Glutamatergic neuron (in vitro differentiated cells): ENCODE data around the gene HRG. TPM values are rescaled to one million over a fixed set of nuclear protein-coding genes. Genes with fewer than 3 reads are reported as not detected.
"Not testable (repeated sequence)": the region's sequence is repeated elsewhere in the genome, so short reads cannot be mapped to it uniquely, and the experiment has no call there.

Experiments
- DNase-seq: peaks from one replicate; pipeline ENCODE4 v3.0.0; 2022
- H3K27ac Mint-ChIP-seq: one replicate; pipeline ENCODE4 v1.8.0; 2020; ENCODE audit warnings: mild to moderate bottlenecking, mixed read lengths, inconsistent platforms; ENCODE audit not compliant: unreplicated experiment
- H3K27me3 Mint-ChIP-seq: one replicate; pipeline ENCODE4 v1.8.0; 2020; ENCODE audit warnings: mild to moderate bottlenecking, moderate library complexity, mixed read lengths, inconsistent platforms; ENCODE audit not compliant: unreplicated experiment
- H3K36me3 Mint-ChIP-seq: one replicate; pipeline ENCODE4 v1.8.0; 2020; ENCODE audit warnings: mild to moderate bottlenecking, mixed read lengths, inconsistent platforms; ENCODE audit not compliant: unreplicated experiment
- H3K4me1 Mint-ChIP-seq: one replicate; pipeline ENCODE4 v1.8.0; 2020; ENCODE audit warnings: mild to moderate bottlenecking, low read depth, mixed read lengths, inconsistent platforms; ENCODE audit not compliant: unreplicated experiment
- H3K4me3 Mint-ChIP-seq: one replicate; pipeline ENCODE4 v1.8.0; 2020; ENCODE audit warnings: mild to moderate bottlenecking, mixed read lengths, inconsistent platforms; ENCODE audit not compliant: unreplicated experiment
- H3K9me3 Mint-ChIP-seq: one replicate; pipeline ENCODE4 v1.8.0; 2020; ENCODE audit warnings: mild to moderate bottlenecking, moderate library complexity, mixed read lengths, inconsistent platforms; ENCODE audit not compliant: unreplicated experiment
- CTCF ChIP-seq: fragments of 200-600 bp; sonication (generic); IDR thresholded peaks from one replicate; pipeline ENCODE4 v1.5.0; 2021; ENCODE audit not compliant: partially characterized antibody, unreplicated experiment
- total RNA-seq: library from RNA; stranded (reverse); fragmentation: NEBNext Ultra II Directional; extraction: Animal tissue kit (Norgen Biotek cat#: 25700); gene quantifications from one replicate; pipeline ENCODE4 v1.2.1, GENCODE V29; 2021; ENCODE audit not compliant: unreplicated experiment

HRG gene
- total RNA-seq, 1 donor from 2014 or later, result not detected

GRCh38 chr3:186683979-186684378, 18.2 kb downstream of the HRG start:
- no peaks in the 10 kb centered on the region for H3K4me1 Mint-ChIP-seq
- H3K36me3 Mint-ChIP-seq, result peaks cover 19% of the 10 kb centered on the region
- H3K9me3 Mint-ChIP-seq, result peaks cover 5% of the 10 kb centered on the region
- no peak overlapping the region for H3K4me3 Mint-ChIP-seq
- no peak for TF ChIP-seq CTCF
- peaks cover 2% of the 10 kb centered on the region for H3K27me3 Mint-ChIP-seq
- H3K27ac Mint-ChIP-seq, result no peak overlapping the region
- DNase-seq, result no peak

- H3K36me3 Mint-ChIP-seq, result peaks cover 19% of the 10 kb centered on the region
- not testable (repeated sequence) for H3K4me3 Mint-ChIP-seq, H3K4me1 Mint-ChIP-seq, H3K27ac Mint-ChIP-seq, H3K9me3 Mint-ChIP-seq, H3K27me3 Mint-ChIP-seq, DNase-seq
These were observed 20.7 kb downstream of the HRG start for GRCh38 chr3:186686475-186686874.

DNA sequence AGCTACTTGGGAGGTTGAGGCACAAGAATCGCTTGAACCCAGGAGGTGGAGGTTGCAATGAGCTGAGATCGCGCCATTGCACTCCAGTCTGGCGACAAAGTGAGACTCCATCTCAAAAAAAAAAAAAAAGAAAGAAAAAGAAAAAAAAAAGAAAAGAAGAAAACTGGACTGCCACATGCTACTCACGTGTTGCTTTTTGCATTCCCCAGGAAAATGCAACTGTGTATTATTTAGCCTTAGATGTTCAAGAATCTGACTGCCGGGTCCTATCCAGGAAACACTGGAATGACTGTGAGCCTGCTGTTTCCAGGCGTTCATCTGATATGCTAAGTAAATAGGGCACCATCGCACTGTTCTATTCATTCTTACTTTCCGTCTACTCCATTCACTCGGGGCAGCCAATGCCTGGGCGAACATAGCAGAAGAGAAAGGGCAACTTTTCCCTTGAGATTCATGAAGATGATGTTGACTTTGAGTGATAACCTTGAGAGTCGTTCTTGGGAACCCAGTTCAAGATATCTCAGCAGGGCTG, 21.4 kb downstream of the HRG start:
- H3K27me3 Mint-ChIP-seq, result peaks cover 2% of the 10 kb centered on the region
- no peak overlapping the region for H3K4me3 Mint-ChIP-seq
- no peak overlapping the region for H3K27ac Mint-ChIP-seq
- DNase-seq, result no peak
- H3K9me3 Mint-ChIP-seq, result peaks cover 5% of the 10 kb centered on the region
- peaks cover 19% of the 10 kb centered on the region for H3K36me3 Mint-ChIP-seq
- no peaks in the 10 kb centered on the region for H3K4me1 Mint-ChIP-seq
- TF ChIP-seq CTCF, result no peak

DNA sequence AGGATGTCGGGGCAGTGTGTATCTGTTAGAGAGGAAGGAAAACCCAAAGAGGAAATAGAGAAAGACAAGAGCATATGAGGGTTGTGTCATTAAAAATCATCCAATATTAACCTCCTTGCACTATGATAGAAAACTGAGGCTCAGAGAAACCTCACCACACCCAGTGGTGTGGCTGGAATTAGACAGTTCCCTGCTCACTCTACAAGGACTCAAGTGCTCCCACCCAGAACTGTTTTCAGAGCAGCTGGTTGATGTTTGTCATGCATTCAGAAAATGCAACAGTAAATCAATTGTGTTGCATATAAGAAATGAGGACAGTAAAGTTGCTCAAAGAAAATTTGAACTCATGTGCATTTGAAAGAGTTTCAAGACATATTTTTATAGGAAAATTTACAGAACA, 24.5 kb downstream of the HRG start:
- not testable (repeated sequence) for H3K36me3 Mint-ChIP-seq, H3K27me3 Mint-ChIP-seq, H3K4me1 Mint-ChIP-seq, H3K4me3 Mint-ChIP-seq, H3K27ac Mint-ChIP-seq, H3K9me3 Mint-ChIP-seq, DNase-seq

DNA sequence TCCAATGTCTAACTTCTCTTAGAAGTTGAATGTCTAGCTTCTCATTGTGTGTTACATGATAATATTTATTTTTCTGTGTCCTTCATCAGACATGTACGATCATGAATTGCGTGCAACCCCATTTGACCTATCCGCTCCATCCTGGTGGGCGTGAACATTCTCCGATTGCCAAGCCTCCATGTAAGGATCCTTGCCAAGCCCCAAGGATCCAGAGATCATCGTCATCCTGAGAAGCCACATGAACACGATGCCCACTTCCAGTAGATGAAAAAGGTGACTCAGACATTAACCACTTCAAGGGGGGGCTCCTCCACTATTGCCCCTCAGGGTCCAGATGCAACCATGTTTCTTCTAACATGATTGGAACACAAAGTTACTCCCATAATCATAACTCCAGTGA, 25.9 kb downstream of the HRG start:
- H3K4me1 Mint-ChIP-seq, result no peaks in the 10 kb centered on the region
- no peak overlapping the region for H3K27ac Mint-ChIP-seq
- H3K36me3 Mint-ChIP-seq, result no peaks in the 10 kb centered on the region
- no peaks in the 10 kb centered on the region for H3K27me3 Mint-ChIP-seq
- H3K4me3 Mint-ChIP-seq, result no peak overlapping the region
- H3K9me3 Mint-ChIP-seq, result no peaks in the 10 kb centered on the region
- DNase-seq, result no peak
- no peak for TF ChIP-seq CTCF

DNA sequence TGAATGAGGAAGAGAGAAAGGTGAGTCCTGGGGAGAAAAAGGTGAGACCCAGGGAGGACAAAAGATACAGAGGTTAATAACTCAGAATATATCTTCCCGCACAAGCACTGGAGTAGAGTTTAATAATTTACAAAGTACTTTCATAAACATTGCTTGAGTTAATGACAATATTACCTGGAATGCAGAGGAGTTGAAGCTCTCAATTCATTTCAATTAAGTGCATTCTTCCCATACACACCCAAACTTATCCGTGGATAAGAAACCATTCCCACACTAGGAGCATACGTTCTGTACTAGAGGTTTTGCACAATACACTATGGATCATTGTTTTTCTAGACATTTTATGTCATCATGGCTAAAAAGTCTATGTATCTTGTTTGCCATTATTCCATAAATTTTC, 28.0 kb downstream of the HRG start:
- H3K36me3 Mint-ChIP-seq, result no peaks in the 10 kb centered on the region
- no peak overlapping the region for H3K4me3 Mint-ChIP-seq
- no peaks in the 10 kb centered on the region for H3K4me1 Mint-ChIP-seq
- H3K27ac Mint-ChIP-seq, result no peak overlapping the region
- no peak for DNase-seq
- H3K27me3 Mint-ChIP-seq, result no peaks in the 10 kb centered on the region
- TF ChIP-seq CTCF, result no peak
- H3K9me3 Mint-ChIP-seq, result no peaks in the 10 kb centered on the region
